Central memory CD8-positive, alpha-beta T cell (primary cell): Measurements from ENCODE around the gene OR10K1.

ENCODE experiments used
- ATAC-seq: fragments of 150-1000 bp; cut with Tn5 transposase; replicated peaks from 2 replicates; pipeline ENCODE4 v1.10.0; 2022; ENCODE audit warnings: mild to moderate bottlenecking, moderate FRiP score, moderate number of reproducible peaks; ENCODE audit not compliant: poor library complexity, severe bottlenecking; ENCODE audit errors: extremely low read depth
- DNase-seq, 2 donors: peaks; one replicate each; pipeline ENCODE4 v3.0.0; 2021; ENCODE audit warnings: low spot score in 2 of 2
- H3K27ac Mint-ChIP-seq: one replicate; pipeline ENCODE4 v1.8.0; 2022; ENCODE audit warnings: low read depth, mild to moderate bottlenecking, moderate library complexity, mixed read lengths
- H3K27me3 Mint-ChIP-seq: one replicate; pipeline ENCODE4 v1.8.0; 2022; ENCODE audit warnings: mixed read lengths
- H3K36me3 Mint-ChIP-seq: one replicate; pipeline ENCODE4 v1.8.0; 2022; ENCODE audit warnings: mild to moderate bottlenecking, moderate library complexity, mixed read lengths; ENCODE audit not compliant: insufficient read depth
- H3K4me1 Mint-ChIP-seq: one replicate; pipeline ENCODE4 v1.8.0; 2022; ENCODE audit warnings: mixed read lengths
- H3K4me3 Mint-ChIP-seq: one replicate; pipeline ENCODE4 v1.8.0; 2022; ENCODE audit warnings: mild to moderate bottlenecking, moderate library complexity, mixed read lengths
- H3K9me3 Mint-ChIP-seq: one replicate; pipeline ENCODE4 v1.8.0; 2022; ENCODE audit warnings: mixed read lengths

OR10K1 gene

GRCh38 chr1:158485455-158485854, 23.8 kb downstream of the OR10K1 start:
- H3K9me3 Mint-ChIP-seq: no peaks in the 10 kb centered on the region
- peaks cover 51% of the 10 kb centered on the region for H3K27me3 Mint-ChIP-seq
- no peak for DNase-seq

GRCh38 chr1:158491316-158491715, 29.7 kb downstream of the OR10K1 start:
- ATAC-seq (no peak), DNase-seq (no peak)
- Mint-ChIP-seq H3K36me3 (no peaks in the 10 kb centered on the region), H3K27ac (no peak overlapping the region), H3K27me3 (peaks cover 46% of the 10 kb centered on the region), H3K4me1 (no peaks in the 10 kb centered on the region), H3K4me3 (no peak overlapping the region), H3K9me3 (no peaks in the 10 kb centered on the region)

More at GRCh38 chr1:158485455-158485854, 23.8 kb downstream of the OR10K1 start:
- H3K36me3 Mint-ChIP-seq: no peaks in the 10 kb centered on the region
- no peak overlapping the region for H3K4me3 Mint-ChIP-seq
- no peak for ATAC-seq
- no peaks in the 10 kb centered on the region for H3K4me1 Mint-ChIP-seq
- H3K27ac Mint-ChIP-seq: no peak overlapping the region

DNA sequence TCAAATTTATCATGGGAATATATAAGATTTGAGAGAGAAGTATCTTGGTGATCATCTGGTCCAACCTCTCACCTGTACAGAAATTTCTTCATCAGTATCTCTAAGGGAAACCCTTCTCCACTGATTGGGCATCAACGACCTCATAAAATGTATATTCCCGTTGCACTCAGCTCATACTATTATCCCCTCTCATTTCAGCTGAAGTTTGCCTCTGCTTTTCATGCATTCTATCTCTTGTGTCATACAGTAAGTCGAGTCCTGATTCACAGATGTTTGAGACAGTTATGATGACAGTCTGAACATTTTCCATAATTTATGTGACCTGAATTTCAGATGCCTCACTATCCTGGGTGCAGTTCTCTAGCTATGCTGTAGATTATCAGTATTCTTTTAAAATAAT, 31.4 kb downstream of the OR10K1 start:
- no peak overlapping the region for H3K27ac Mint-ChIP-seq
- no peaks in the 10 kb centered on the region for H3K9me3 Mint-ChIP-seq
- ATAC-seq: no peak
- no peaks in the 10 kb centered on the region for H3K4me1 Mint-ChIP-seq
- H3K27me3 Mint-ChIP-seq: peaks cover 37% of the 10 kb centered on the region
- no peak for DNase-seq
- H3K36me3 Mint-ChIP-seq: no peaks in the 10 kb centered on the region
- no peak overlapping the region for H3K4me3 Mint-ChIP-seq

DNA sequence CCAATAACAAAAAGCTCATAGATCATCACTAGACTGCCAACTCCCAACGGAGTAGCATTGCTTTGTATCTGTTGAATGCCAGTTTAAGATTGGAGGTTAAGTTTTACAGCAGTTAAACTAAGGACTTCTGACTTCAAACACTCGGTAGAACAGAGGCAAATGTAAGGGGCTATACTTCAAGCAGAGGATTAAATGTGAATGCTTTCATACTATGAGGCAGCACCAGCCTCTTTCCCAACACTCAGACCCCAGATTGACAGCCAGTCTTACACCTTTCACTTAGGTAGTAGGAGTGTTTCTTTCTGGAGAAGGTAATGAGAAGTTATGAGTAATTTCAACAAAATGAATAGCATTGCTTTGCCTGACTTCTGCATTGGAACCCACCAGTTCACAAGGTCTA, 33.2 kb downstream of the OR10K1 start:
- Mint-ChIP-seq H3K4me1 (no peaks in the 10 kb centered on the region), H3K27me3 (peaks cover 32% of the 10 kb centered on the region), H3K27ac (no peak overlapping the region), H3K36me3 (no peaks in the 10 kb centered on the region), H3K9me3 (no peaks in the 10 kb centered on the region), H3K4me3 (no peak overlapping the region)
- DNase-seq: no peak
- ATAC-seq: no peak

DNA sequence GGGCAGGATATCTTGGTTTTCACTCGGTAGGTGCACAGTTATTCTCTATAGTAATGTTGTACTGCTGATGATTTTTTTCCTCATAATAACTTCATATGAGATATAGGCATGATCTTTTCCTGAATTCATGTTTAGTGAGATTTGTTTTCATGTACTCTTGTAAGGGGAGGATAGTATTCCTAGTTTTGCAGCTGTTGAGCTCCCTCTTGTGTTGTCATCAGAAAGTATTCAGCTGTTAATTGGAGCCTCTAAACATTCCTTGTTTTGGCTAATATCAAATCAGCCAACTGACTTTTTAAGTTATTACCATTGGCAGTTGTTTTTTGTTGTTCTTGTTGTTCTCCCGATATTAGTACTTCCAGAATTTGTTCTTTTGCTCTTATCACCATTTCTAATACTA, 34.7 kb downstream of the OR10K1 start:
- no peaks in the 10 kb centered on the region for H3K4me1 Mint-ChIP-seq
- no peak overlapping the region for H3K27ac Mint-ChIP-seq
- peaks cover 47% of the 10 kb centered on the region for H3K27me3 Mint-ChIP-seq
- ATAC-seq: no peak
- H3K9me3 Mint-ChIP-seq: no peaks in the 10 kb centered on the region
- DNase-seq: no peak
- H3K4me3 Mint-ChIP-seq: no peak overlapping the region
- H3K36me3 Mint-ChIP-seq: no peaks in the 10 kb centered on the region

DNA sequence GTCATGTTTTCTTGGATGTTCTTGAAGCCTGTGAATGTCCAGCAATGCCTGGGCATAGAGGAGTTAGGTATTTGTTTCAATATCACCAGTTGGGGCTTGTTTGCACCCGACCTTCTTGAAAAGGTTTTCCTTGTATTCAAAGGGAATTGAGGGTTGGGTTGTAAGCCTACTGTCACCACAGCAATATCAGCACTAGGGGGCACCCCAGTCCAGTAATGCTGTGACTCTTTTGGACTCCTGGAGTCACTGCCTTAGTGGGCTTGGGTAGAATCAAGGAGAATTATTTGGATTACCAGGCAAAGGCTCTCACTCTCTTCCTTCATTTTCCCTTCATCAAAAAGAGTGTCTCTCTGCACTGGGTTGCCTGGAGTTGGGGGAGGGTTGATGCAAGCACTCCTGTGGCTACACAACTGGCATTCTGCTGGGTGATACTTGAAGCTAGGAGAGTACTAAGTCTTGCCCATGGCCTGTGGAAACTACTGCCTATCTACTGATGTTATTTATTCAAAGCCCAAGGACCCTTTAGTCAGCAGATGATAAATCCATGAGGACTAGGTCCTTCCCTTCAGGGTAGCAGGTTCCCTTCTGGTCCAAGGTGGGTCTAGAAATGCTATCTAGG, 44.8 kb downstream of the OR10K1 start:
- no peak for ATAC-seq
- Mint-ChIP-seq H3K27ac (no peak overlapping the region), H3K27me3 (peaks cover 82% of the 10 kb centered on the region), H3K9me3 (no peaks in the 10 kb centered on the region), H3K36me3 (no peaks in the 10 kb centered on the region), H3K4me1 (no peaks in the 10 kb centered on the region), H3K4me3 (no peak overlapping the region)
- DNase-seq: peak in 1 of 2 donors; percentile 23

GRCh38 chr1:158507511-158507910, 45.9 kb downstream of the OR10K1 start:
- Mint-ChIP-seq H3K4me1 (no peaks in the 10 kb centered on the region), H3K36me3 (no peaks in the 10 kb centered on the region), H3K27ac (no peak overlapping the region), H3K9me3 (no peaks in the 10 kb centered on the region), H3K4me3 (no peak overlapping the region), H3K27me3 (peaks cover 80% of the 10 kb centered on the region)
- ATAC-seq (no peak), DNase-seq (no peak)

DNA sequence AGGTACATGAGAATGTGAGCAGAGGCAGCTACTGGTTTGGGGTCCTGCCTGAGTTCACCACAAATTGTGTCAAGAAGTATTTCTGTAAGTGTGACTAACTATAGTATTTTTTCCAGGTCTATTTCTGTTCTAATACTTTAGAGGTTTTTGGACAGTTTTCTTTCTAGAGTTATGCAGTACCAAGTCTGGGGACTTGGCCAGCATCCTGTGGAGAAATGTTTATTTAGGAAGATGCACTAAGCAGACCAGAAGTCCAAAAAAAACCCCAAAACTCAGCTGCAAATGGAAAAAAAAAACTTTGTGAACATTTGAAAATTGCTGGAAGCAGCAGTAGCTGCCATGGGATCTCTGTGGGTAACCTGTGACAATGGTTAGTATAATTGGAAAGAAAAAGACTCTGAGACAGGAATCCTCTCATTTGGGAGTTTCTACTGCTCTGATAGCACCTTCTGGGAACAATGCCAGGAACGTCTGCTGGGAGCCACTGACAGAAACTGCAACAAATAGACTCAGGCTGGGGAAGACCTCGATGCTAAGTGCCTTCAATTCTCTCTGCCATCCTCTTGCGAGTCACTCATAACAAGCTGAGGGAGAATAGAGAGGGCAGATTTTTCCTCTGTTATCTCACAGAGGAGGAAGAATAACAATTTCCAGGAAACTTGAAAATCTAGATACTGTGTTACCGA, 48.0 kb downstream of the OR10K1 start:
- ATAC-seq (no peak), DNase-seq (no peak)
- Mint-ChIP-seq H3K9me3 (no peaks in the 10 kb centered on the region), H3K27ac (no peak overlapping the region), H3K27me3 (peaks cover 80% of the 10 kb centered on the region), H3K36me3 (no peaks in the 10 kb centered on the region), H3K4me1 (no peaks in the 10 kb centered on the region), H3K4me3 (no peak overlapping the region)

- ATAC-seq: no peak
- peaks cover 2% of the 10 kb centered on the region for H3K36me3 Mint-ChIP-seq
- no peak for DNase-seq
- H3K9me3 Mint-ChIP-seq: no peaks in the 10 kb centered on the region
- peaks cover 65% of the 10 kb centered on the region for H3K27me3 Mint-ChIP-seq
- no peaks in the 10 kb centered on the region for H3K4me1 Mint-ChIP-seq
- H3K4me3 Mint-ChIP-seq: no peak overlapping the region
- H3K27ac Mint-ChIP-seq: no peak overlapping the region
Measured at GRCh38 chr1:158516966-158517365, 55.3 kb downstream of the OR10K1 start.
